ENCODE data around the gene DISC1.

Gene DISC1

GRCh38 chr1:231860221-231861088 lies 233.9 kb downstream of the DISC1 start:
- DNase-seq (ENCODE audit: low read depth in 2 of 2): peak in 1 of 2 donors; percentile 59
- H3K4me3 ChIP-seq (replicated peaks in 1 of 2; ENCODE audit: low read depth in 2 of 2, low read length in 2 of 2): no peak overlapping the region

GRCh38 chr1:231861541-231862481 lies 235.2 kb downstream of the DISC1 start:
- no peak overlapping the region for H3K4me3 ChIP-seq (replicated peaks in 1 of 2; ENCODE audit: low read depth in 2 of 2, low read length in 2 of 2)
- DNase-seq (ENCODE audit: low read depth in 2 of 2): peak; percentile 49 to 66
- TF ChIP-seq, protein P1, sequence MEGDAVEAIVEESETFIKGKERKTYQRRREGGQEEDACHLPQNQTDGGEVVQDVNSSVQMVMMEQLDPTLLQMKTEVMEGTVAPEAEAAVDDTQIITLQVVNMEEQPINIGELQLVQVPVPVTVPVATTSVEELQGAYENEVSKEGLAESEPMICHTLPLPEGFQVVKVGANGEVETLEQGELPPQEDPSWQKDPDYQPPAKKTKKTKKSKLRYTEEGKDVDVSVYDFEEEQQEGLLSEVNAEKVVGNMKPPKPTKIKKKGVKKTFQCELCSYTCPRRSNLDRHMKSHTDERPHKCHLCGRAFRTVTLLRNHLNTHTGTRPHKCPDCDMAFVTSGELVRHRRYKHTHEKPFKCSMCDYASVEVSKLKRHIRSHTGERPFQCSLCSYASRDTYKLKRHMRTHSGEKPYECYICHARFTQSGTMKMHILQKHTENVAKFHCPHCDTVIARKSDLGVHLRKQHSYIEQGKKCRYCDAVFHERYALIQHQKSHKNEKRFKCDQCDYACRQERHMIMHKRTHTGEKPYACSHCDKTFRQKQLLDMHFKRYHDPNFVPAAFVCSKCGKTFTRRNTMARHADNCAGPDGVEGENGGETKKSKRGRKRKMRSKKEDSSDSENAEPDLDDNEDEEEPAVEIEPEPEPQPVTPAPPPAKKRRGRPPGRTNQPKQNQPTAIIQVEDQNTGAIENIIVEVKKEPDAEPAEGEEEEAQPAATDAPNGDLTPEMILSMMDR (IDR thresholded peaks at IDR 0.05; ENCODE audit: low read depth, low read length): no peak

More at GRCh38 chr1:231860221-231861088, 233.9 kb downstream of the DISC1 start:
- TF ChIP-seq, protein P1 (IDR thresholded peaks at IDR 0.05; ENCODE audit: low read depth, low read length): no peak

- TF ChIP-seq, protein P1 (IDR thresholded peaks at IDR 0.05; ENCODE audit: low read depth, low read length): no peak
- no peak overlapping the region for H3K4me3 ChIP-seq (replicated peaks in 1 of 2; ENCODE audit: low read depth in 2 of 2, low read length in 2 of 2)
- peak in 1 of 2 donors; percentile 33 for DNase-seq (ENCODE audit: low read depth in 2 of 2)
These were observed 236.0 kb downstream of the DISC1 start for GRCh38 chr1:231862611-231863010.

- TF ChIP-seq, protein P1 (IDR thresholded peaks at IDR 0.05; ENCODE audit: low read depth, low read length): no peak
- H3K4me3 ChIP-seq (replicated peaks in 1 of 2; ENCODE audit: low read depth in 2 of 2, low read length in 2 of 2): no peak overlapping the region
These were observed 238.7 kb downstream of the DISC1 start for GRCh38 chr1:231865331-231865730.

DNA sequence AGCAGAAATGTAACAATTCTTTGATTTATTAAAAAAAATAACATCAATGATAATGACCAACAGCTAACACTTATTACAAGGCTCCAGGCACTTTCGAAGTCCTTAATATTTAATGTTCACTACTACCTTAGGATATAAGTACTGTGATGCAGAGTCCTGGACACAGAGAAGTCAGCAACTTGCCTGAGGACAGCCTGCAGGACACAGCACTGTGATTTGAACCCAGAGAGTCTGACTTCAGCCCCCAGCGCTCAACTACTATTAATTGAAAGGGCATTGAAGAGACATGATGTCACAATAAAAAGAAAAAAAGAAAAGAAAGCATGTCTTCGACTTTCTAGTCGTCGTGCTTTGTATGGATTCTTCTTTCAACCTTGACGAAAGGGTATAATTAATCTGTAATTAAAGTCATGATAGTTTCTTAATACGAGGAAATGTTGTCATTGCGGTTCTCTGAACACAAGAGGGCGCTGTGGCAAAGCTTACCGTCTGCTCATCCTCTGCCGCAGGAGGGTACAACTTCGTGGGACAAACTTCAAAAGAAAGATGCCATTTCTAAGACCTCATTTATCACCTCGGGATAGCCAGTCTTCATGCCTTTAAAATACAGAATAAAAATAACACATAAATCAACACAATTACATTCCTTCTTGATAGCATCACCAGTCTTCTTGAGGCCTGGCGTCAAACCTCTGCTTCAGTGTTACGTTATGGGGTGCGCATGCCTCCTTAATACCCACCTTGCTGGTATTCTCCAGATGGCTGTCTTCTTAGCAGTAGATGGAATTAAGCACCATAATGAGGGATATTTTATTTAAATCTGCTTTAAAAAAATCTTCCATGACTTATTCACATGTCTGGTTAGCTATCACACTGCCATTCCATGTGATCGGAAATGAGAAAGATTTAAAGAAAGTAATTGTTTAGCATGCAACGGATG lies 240.1 kb downstream of the DISC1 start:
- peak; percentile 72 to 76 for DNase-seq (ENCODE audit: low read depth in 2 of 2)
- H3K4me3 ChIP-seq (replicated peaks in 1 of 2; ENCODE audit: low read depth in 2 of 2, low read length in 2 of 2): no peak overlapping the region
- TF ChIP-seq, protein P1 (IDR thresholded peaks at IDR 0.05; ENCODE audit: low read depth, low read length): peak; percentile 79

More at GRCh38 chr1:231865331-231865730, 238.7 kb downstream of the DISC1 start:
- no peak for DNase-seq (ENCODE audit: low read depth in 2 of 2)

DNA sequence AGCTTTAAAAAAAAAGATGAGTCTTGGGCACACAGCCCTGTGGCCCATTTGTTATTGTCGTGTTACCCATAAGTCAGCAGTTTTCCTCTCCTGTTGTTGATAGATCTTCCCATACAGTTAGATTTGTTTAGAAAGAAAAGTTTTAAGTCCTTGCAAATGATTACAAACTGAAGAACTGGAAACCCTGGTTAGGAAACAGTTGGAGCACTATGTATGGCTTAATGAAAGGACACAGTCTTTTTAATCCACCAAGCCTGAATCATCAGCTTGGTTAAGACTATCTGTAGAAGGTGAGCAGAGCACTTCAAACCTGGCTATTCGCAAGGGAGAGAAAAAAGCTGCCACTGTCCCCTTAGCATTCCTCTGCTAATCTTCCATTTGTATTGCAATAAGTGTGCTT lies 241.0 kb downstream of the DISC1 start:
- TF ChIP-seq, protein P1 (IDR thresholded peaks at IDR 0.05; ENCODE audit: low read depth, low read length): no peak
- DNase-seq (ENCODE audit: low read depth in 2 of 2): peak in 1 of 2 donors; percentile 15
- H3K4me3 ChIP-seq (replicated peaks in 1 of 2; ENCODE audit: low read depth in 2 of 2, low read length in 2 of 2): no peak overlapping the region

All from cardiac fibroblast (primary cell).